GM12874 (cell line): Measurements from ENCODE around the gene MARCHF2.

Experiments used
- TF ChIP-seq, protein P1 (sequence below): IDR thresholded peaks from 2 replicates; pipeline ENCODE4 v1.5.1; 2011; ENCODE audit warnings: low read depth, mild to moderate bottlenecking, control low read depth, low read length, moderate library complexity; ENCODE audit not compliant: insufficient read depth

The MARCHF2 gene

DNA sequence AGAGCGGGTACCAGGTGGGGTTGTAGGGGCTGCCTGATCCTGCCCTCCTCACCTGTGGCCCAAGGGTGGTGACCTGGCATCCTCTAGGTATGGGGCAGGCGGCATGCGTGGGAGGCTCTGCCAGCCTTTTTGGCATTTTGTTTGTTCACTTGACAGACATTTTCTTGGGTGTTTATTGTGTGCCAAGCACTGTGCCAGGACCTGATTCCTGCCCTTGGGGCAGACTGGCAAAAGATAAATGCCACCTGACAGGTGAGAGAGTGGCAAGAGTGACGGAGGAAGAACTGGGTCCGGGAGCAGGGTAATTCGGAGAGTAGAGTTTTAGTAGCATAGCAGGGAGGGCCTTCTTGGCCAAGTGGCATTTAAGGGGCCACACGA lies 16.9 kb upstream of the MARCHF2 start:
- TF ChIP-seq, protein P1, sequence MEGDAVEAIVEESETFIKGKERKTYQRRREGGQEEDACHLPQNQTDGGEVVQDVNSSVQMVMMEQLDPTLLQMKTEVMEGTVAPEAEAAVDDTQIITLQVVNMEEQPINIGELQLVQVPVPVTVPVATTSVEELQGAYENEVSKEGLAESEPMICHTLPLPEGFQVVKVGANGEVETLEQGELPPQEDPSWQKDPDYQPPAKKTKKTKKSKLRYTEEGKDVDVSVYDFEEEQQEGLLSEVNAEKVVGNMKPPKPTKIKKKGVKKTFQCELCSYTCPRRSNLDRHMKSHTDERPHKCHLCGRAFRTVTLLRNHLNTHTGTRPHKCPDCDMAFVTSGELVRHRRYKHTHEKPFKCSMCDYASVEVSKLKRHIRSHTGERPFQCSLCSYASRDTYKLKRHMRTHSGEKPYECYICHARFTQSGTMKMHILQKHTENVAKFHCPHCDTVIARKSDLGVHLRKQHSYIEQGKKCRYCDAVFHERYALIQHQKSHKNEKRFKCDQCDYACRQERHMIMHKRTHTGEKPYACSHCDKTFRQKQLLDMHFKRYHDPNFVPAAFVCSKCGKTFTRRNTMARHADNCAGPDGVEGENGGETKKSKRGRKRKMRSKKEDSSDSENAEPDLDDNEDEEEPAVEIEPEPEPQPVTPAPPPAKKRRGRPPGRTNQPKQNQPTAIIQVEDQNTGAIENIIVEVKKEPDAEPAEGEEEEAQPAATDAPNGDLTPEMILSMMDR = no peak

- TF ChIP-seq, protein P1 = peak; percentile 77
These were observed 16.4 kb upstream of the MARCHF2 start for GRCh38 chr19:8396563-8397203.

- TF ChIP-seq, protein P1 = no peak
These were observed 15.8 kb upstream of the MARCHF2 start for GRCh38 chr19:8397271-8397670.

DNA sequence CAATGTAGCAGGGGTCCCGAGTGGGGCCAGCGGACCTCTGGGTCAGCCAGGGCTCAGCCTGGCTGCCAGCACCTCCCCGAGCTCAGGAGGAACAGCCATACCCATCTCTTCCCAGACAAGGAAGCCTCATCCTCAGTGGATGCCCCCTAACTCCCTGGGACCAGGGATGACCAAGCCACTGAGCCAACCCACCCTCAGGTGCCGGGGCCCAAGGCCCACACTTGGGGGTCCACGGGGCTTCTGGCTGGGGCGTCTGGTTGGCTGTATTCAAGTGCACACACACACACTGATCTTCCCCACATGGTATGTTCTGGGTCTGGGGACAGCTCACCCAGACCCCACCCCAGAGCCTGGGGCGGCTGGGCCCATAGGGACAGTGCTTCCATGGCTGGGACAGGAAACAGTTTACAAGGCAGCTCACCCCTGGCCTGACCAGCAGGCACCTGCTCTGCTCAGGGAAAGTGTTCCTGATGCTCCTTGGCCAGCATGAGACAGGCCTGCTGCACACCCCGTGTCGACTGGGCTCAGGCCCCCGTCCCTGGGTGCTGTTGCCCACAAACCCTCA lies 15.3 kb upstream of the MARCHF2 start:
- TF ChIP-seq, protein P1 = no peak

- TF ChIP-seq, protein P1 = no peak
These were observed 14.8 kb upstream of the MARCHF2 start for GRCh38 chr19:8398311-8398771.

DNA sequence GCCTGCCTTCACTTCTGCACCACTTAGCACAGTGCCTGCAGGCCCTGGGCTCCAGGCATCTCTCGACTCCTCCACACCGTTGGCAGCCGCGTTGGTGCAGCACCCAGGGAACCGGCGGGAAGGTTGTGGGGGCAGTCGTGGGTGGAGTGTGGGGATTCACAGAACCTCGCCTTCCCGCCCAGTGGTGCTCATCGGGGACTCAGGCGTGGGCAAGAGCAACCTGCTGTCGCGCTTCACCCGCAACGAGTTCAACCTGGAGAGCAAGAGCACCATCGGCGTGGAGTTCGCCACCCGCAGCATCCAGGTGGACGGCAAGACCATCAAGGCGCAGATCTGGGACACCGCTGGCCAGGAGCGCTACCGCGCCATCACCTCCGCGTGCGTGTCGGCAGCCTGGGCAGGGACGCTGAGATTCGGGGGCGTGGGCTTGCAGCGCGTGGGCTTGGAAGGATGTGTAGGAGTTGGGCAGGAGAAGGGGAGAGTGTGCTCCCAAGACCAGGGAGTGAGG lies 13.4 kb upstream of the MARCHF2 start:
- TF ChIP-seq, protein P1 = no peak

- TF ChIP-seq, protein P1 = no peak
These were observed 11.1 kb upstream of the MARCHF2 start for GRCh38 chr19:8401981-8402411.
